Parathyroid adenoma (tissue), 2 donors: ENCODE results near the gene ACOT13.

ENCODE experiments used
- H2AFZ ChIP-seq: fragments of 300-600 bp; sonication (generic); one replicate; pipeline ENCODE4 v1.7.0; 2017; ENCODE audit warnings: antibody characterized with exemption, mild to moderate bottlenecking
- H3K27ac ChIP-seq: fragments of 300-600 bp; sonication (generic); one replicate; pipeline ENCODE4 v1.7.0; 2017
- H3K27me3 ChIP-seq: fragments of 300-600 bp; sonication (generic); one replicate; pipeline ENCODE4 v1.7.0; 2017; ENCODE audit warnings: low read length; ENCODE audit not compliant: control insufficient read depth, insufficient read depth
- H3K36me3 ChIP-seq: fragments of 300-600 bp; sonication (generic); one replicate; pipeline ENCODE4 v1.7.0; 2017; ENCODE audit warnings: low read length; ENCODE audit not compliant: control insufficient read depth, insufficient read depth
- H3K4me1 ChIP-seq: fragments of 300-600 bp; sonication (generic); one replicate; pipeline ENCODE4 v1.7.0; 2017; ENCODE audit warnings: control low read depth
- H3K4me2 ChIP-seq: fragments of 300-600 bp; sonication (generic); one replicate; pipeline ENCODE4 v1.7.0; 2017; ENCODE audit warnings: low read length
- H3K4me3 ChIP-seq: fragments of 300-600 bp; sonication (generic); one replicate; pipeline ENCODE4 v1.7.0; 2017; ENCODE audit warnings: low read depth, low read length
- H3K79me2 ChIP-seq: fragments of 300-600 bp; sonication (generic); one replicate; pipeline ENCODE4 v1.7.0; 2017; ENCODE audit warnings: control low read depth
- H3K9ac ChIP-seq: fragments of 300-600 bp; sonication (generic); one replicate; pipeline ENCODE4 v1.7.0; 2017; ENCODE audit warnings: mild to moderate bottlenecking
- H3K9me3 ChIP-seq: fragments of 300-600 bp; sonication (generic); one replicate; pipeline ENCODE4 v1.7.0; 2017; ENCODE audit warnings: low read length; ENCODE audit not compliant: control insufficient read depth
- CTCF ChIP-seq: fragments of 300-600 bp; sonication (generic); IDR thresholded peaks from one replicate; pipeline ENCODE4 v1.7.0; 2017; ENCODE audit warnings: antibody characterized with exemption, mild to moderate bottlenecking
- donor health status: primary hyperparathyroidism.

ACOT13 gene

GRCh38 chr6:24740861-24741260 is 74.0 kb downstream of the ACOT13 start:
- H3K9me3 ChIP-seq, result peaks cover 3% of the 10 kb centered on the region
- H3K79me2 ChIP-seq, result no peaks in the 10 kb centered on the region
- no peak overlapping the region for H3K27ac ChIP-seq
- H3K9ac ChIP-seq, result no peak overlapping the region
- H2AFZ ChIP-seq, result no peak overlapping the region
- no peaks in the 10 kb centered on the region for H3K4me1 ChIP-seq
- H3K4me3 ChIP-seq, result no peak overlapping the region
- H3K27me3 ChIP-seq, result no peaks in the 10 kb centered on the region
- no peak for TF ChIP-seq CTCF
- H3K4me2 ChIP-seq, result no peak overlapping the region
- H3K36me3 ChIP-seq, result no peaks in the 10 kb centered on the region

GRCh38 chr6:24742216-24742738 is 75.4 kb downstream of the ACOT13 start:
- Histone ChIP-seq H3K27ac (no peak overlapping the region), H3K36me3 (no peaks in the 10 kb centered on the region), H3K9me3 (peaks cover 3% of the 10 kb centered on the region), H3K79me2 (no peaks in the 10 kb centered on the region), H3K9ac (no peak overlapping the region), H2AFZ (no peak overlapping the region), H3K4me1 (no peaks in the 10 kb centered on the region), H3K4me3 (no peak overlapping the region), H3K27me3 (no peaks in the 10 kb centered on the region), H3K4me2 (no peak overlapping the region)
- no peak for TF ChIP-seq CTCF

- no peaks in the 10 kb centered on the region for H3K79me2 ChIP-seq
- TF ChIP-seq CTCF, result no peak
- H3K4me3 ChIP-seq, result no peak overlapping the region
- no peak overlapping the region for H2AFZ ChIP-seq
- no peaks in the 10 kb centered on the region for H3K36me3 ChIP-seq
- H3K9me3 ChIP-seq, result peaks cover 3% of the 10 kb centered on the region
- H3K27me3 ChIP-seq, result no peaks in the 10 kb centered on the region
- H3K4me2 ChIP-seq, result no peak overlapping the region
- H3K9ac ChIP-seq, result no peak overlapping the region
- no peak overlapping the region for H3K27ac ChIP-seq
- H3K4me1 ChIP-seq, result no peaks in the 10 kb centered on the region
Observed at GRCh38 chr6:24743265-24743943, 76.5 kb downstream of the ACOT13 start.

GRCh38 chr6:24743944-24744335 is 77.1 kb downstream of the ACOT13 start:
- Histone ChIP-seq H3K4me1 (no peaks in the 10 kb centered on the region), H3K79me2 (no peaks in the 10 kb centered on the region), H2AFZ (no peak overlapping the region), H3K27ac (no peak overlapping the region), H3K9ac (no peak overlapping the region), H3K9me3 (peaks cover 3% of the 10 kb centered on the region), H3K27me3 (no peaks in the 10 kb centered on the region), H3K4me3 (no peak overlapping the region), H3K36me3 (no peaks in the 10 kb centered on the region), H3K4me2 (no peak overlapping the region)
- TF ChIP-seq CTCF, result no peak

GRCh38 chr6:24744911-24745310 is 78.0 kb downstream of the ACOT13 start:
- no peak overlapping the region for H3K4me2 ChIP-seq
- no peak overlapping the region for H3K9ac ChIP-seq
- no peak for TF ChIP-seq CTCF
- H3K79me2 ChIP-seq, result no peaks in the 10 kb centered on the region
- no peak overlapping the region for H3K27ac ChIP-seq
- H3K27me3 ChIP-seq, result no peaks in the 10 kb centered on the region
- no peak overlapping the region for H2AFZ ChIP-seq
- peaks cover 3% of the 10 kb centered on the region for H3K9me3 ChIP-seq
- no peaks in the 10 kb centered on the region for H3K4me1 ChIP-seq
- no peak overlapping the region for H3K4me3 ChIP-seq
- no peaks in the 10 kb centered on the region for H3K36me3 ChIP-seq
